ENCODE results near the gene PNPLA6.

The PNPLA6 gene

GRCh38 chr19:7515645-7516151 lies 19.8 kb upstream of the PNPLA6 start, which contains the start of gene ZNF358:
ZNF358 (plus strand) TSS chr19:7516103; CDS start chr19:7519243, 3,140 bp downstream.
- DNase-seq: peak; percentile 22

- DNase-seq: no peak
These were observed 19.2 kb upstream of the PNPLA6 start for GRCh38 chr19:7516333-7516732.

GRCh38 chr19:7516878-7517277 lies 18.6 kb upstream of the PNPLA6 start:
- no peak for DNase-seq

- DNase-seq: no peak
These were observed 16.0 kb upstream of the PNPLA6 start for GRCh38 chr19:7519361-7520130.

GRCh38 chr19:7520131-7521051 lies 15.1 kb upstream of the PNPLA6 start:
- DNase-seq: no peak

GRCh38 chr19:7521551-7522071 lies 13.9 kb upstream of the PNPLA6 start:
- no peak for DNase-seq

GRCh38 chr19:7522072-7522922 lies 13.2 kb upstream of the PNPLA6 start, which contains the start of gene MCOLN1:
MCOLN1 (plus strand) TSS chr19:7522624; CDS start chr19:7522751, 127 bp downstream.
- peak; percentile 98 for DNase-seq

- DNase-seq: no peak
These were observed 12.4 kb upstream of the PNPLA6 start for GRCh38 chr19:7522923-7523667.

- DNase-seq: no peak
These were observed 11.0 kb upstream of the PNPLA6 start for GRCh38 chr19:7524523-7524922.

- no peak for DNase-seq
These were observed 10.4 kb upstream of the PNPLA6 start for GRCh38 chr19:7524992-7525739.

GRCh38 chr19:7526059-7526929 lies 9.2 kb upstream of the PNPLA6 start:
- no peak for DNase-seq

GRCh38 chr19:7527516-7528191 lies 7.9 kb upstream of the PNPLA6 start:
- DNase-seq: no peak

GRCh38 chr19:7528192-7528519 lies 7.4 kb upstream of the PNPLA6 start:
- no peak for DNase-seq

GRCh38 chr19:7528522-7529245 lies 6.8 kb upstream of the PNPLA6 start:
- no peak for DNase-seq

GRCh38 chr19:7529246-7529600 lies 6.3 kb upstream of the PNPLA6 start:
- no peak for DNase-seq

- DNase-seq: no peak
These were observed 5.7 kb upstream of the PNPLA6 start for GRCh38 chr19:7529610-7530490.

- DNase-seq: no peak
These were observed 2.1 kb upstream of the PNPLA6 start for GRCh38 chr19:7533281-7533885.

Data from CD4-positive, alpha-beta T cell treated with Interleukin-17A for 1 hour (primary cell).